Liver (tissue), 3 donors: ENCODE results near the gene CRHR1.

Experiments used
- GABPA ChIP-seq, 2 donors: IDR thresholded peaks in 1 of 2; conservative IDR thresholded peaks in 1 of 2; 2 replicates each; pipeline ENCODE4 v1.6.1; 2016; ENCODE audit warnings: antibody characterized with exemption in 2 of 2, mild to moderate bottlenecking in 1 of 2, moderate library complexity in 1 of 2
- JUND ChIP-seq, 2 donors: IDR thresholded peaks; 2 replicates each; pipeline ENCODE4 v1.6.1; 2016; ENCODE audit warnings: antibody characterized with exemption in 2 of 2
- REST ChIP-seq: IDR thresholded peaks from 2 replicates; pipeline ENCODE4 v1.6.1; 2016; ENCODE audit warnings: antibody characterized with exemption, mild to moderate bottlenecking
- YY1 ChIP-seq: IDR thresholded peaks from 2 replicates; pipeline ENCODE4 v1.6.1; 2016; ENCODE audit warnings: antibody characterized with exemption, mild to moderate bottlenecking
- TF ChIP-seq, protein P1 (sequence below): fragments of 150-350 bp; IDR thresholded peaks from 2 replicates; pipeline ENCODE4 v1.5.1; 2017; ENCODE audit warnings: improper control_type of control experiment, low read depth, low read length; ENCODE audit not compliant: missing input control
- TF ChIP-seq, protein P2 (sequence below): IDR thresholded peaks from 2 replicates; pipeline ENCODE4 v1.6.1; 2016; ENCODE audit warnings: antibody characterized with exemption
- donor health status: healthy.
- donor health status: healthy.

DNA sequence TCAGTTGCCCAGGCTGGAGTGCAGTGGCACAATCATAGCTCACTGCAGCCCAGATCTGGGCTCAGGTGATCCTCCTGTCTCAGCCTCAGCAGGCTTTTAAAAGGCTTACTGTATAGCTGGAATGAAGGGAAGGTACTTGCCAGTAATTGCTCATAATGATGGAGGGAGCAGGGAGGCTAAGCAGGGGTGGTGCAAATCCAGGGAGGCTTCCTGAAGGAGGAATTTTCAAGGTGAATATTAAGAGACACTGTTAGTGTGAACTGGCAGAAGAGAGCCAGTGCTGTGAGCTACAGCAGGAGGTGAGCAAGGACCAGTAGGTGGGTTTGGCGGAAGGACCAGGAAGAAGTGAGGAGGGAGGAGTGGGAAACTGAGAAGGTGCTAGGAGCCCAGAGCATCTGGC, 24.7 kb downstream of the CRHR1 start:
- no peak for TF ChIP-seq JUND (IDR thresholded peaks at IDR 0.05)
- TF ChIP-seq, protein P1, sequence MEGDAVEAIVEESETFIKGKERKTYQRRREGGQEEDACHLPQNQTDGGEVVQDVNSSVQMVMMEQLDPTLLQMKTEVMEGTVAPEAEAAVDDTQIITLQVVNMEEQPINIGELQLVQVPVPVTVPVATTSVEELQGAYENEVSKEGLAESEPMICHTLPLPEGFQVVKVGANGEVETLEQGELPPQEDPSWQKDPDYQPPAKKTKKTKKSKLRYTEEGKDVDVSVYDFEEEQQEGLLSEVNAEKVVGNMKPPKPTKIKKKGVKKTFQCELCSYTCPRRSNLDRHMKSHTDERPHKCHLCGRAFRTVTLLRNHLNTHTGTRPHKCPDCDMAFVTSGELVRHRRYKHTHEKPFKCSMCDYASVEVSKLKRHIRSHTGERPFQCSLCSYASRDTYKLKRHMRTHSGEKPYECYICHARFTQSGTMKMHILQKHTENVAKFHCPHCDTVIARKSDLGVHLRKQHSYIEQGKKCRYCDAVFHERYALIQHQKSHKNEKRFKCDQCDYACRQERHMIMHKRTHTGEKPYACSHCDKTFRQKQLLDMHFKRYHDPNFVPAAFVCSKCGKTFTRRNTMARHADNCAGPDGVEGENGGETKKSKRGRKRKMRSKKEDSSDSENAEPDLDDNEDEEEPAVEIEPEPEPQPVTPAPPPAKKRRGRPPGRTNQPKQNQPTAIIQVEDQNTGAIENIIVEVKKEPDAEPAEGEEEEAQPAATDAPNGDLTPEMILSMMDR, result no peak
- TF ChIP-seq GABPA (IDR thresholded peaks at IDR 0.05 in 1 of 2, conservative IDR thresholded peaks at IDR 0.05 in 1 of 2), result no peak
- TF ChIP-seq, protein P2, sequence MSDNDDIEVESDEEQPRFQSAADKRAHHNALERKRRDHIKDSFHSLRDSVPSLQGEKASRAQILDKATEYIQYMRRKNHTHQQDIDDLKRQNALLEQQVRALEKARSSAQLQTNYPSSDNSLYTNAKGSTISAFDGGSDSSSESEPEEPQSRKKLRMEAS, result no peak
- no peak for TF ChIP-seq YY1
- no peak for TF ChIP-seq REST
